ENCODE measurements around the gene BCL6.
A peak's percentile ranks its signal among the peaks of the same experiment; 100 is the strongest.

The BCL6 gene

GRCh38 chr3:187745201-187746058, at the start of gene BCL6:
BCL6 (minus strand) TSS chr3:187745468; CDS start chr3:187733693, 11,775 bp downstream.
- DNase-seq = peak; percentile 77 to 86

- no peak for DNase-seq
Observed at GRCh38 chr3:187794731-187795130, 49.5 kb upstream of the BCL6 start.

- DNase-seq = no peak
Observed at GRCh38 chr3:187793618-187794017, 48.4 kb upstream of the BCL6 start.

- DNase-seq = no peak
Observed at GRCh38 chr3:187792521-187792920, 47.3 kb upstream of the BCL6 start.

- DNase-seq = no peak
Observed at GRCh38 chr3:187789872-187790271, 44.6 kb upstream of the BCL6 start.

- no peak for DNase-seq
Observed at GRCh38 chr3:187788984-187789857, 44.0 kb upstream of the BCL6 start.

- DNase-seq = no peak
Observed at GRCh38 chr3:187783098-187783497, 37.8 kb upstream of the BCL6 start.

GRCh38 chr3:187782006-187782405, 36.7 kb upstream of the BCL6 start:
- no peak for DNase-seq

- DNase-seq = no peak
Observed at GRCh38 chr3:187781001-187781400, 35.7 kb upstream of the BCL6 start.

GRCh38 chr3:187778726-187779125, 33.5 kb upstream of the BCL6 start:
- no peak for DNase-seq

- peak in 1 of 2 experiments; percentile 52 for DNase-seq
Observed at GRCh38 chr3:187777331-187777941, 32.2 kb upstream of the BCL6 start.

- no peak for DNase-seq
Observed at GRCh38 chr3:187775549-187775948, 30.3 kb upstream of the BCL6 start.

- DNase-seq = no peak
Observed at GRCh38 chr3:187774185-187774789, 29.0 kb upstream of the BCL6 start.

GRCh38 chr3:187773233-187774184, 28.2 kb upstream of the BCL6 start:
- DNase-seq = no peak

GRCh38 chr3:187770224-187770623, 25.0 kb upstream of the BCL6 start:
- DNase-seq = peak in 1 of 2 experiments; percentile 14

- DNase-seq = no peak
Observed at GRCh38 chr3:187769771-187770170, 24.5 kb upstream of the BCL6 start.

- no peak for DNase-seq
Observed at GRCh38 chr3:187767266-187768012, 22.2 kb upstream of the BCL6 start.

GRCh38 chr3:187765342-187765741, 20.1 kb upstream of the BCL6 start:
- DNase-seq = no peak

- no peak for DNase-seq
Observed at GRCh38 chr3:187763850-187764648, 18.8 kb upstream of the BCL6 start.

GRCh38 chr3:187762792-187763191, 17.5 kb upstream of the BCL6 start:
- no peak for DNase-seq
